GM11168 (cell line): Measurements from ENCODE around the gene FAM98B.

Experiments used
- in situ Hi-C: fragments of 300-500 bp; cut with MboI; formaldehyde crosslinking; loops from one replicate; pipeline ENCODE4 v1.12.0; 2022; ENCODE audit warnings: low sequenced_read_pairs; ENCODE audit not compliant: unreplicated experiment

FAM98B gene

DNA sequence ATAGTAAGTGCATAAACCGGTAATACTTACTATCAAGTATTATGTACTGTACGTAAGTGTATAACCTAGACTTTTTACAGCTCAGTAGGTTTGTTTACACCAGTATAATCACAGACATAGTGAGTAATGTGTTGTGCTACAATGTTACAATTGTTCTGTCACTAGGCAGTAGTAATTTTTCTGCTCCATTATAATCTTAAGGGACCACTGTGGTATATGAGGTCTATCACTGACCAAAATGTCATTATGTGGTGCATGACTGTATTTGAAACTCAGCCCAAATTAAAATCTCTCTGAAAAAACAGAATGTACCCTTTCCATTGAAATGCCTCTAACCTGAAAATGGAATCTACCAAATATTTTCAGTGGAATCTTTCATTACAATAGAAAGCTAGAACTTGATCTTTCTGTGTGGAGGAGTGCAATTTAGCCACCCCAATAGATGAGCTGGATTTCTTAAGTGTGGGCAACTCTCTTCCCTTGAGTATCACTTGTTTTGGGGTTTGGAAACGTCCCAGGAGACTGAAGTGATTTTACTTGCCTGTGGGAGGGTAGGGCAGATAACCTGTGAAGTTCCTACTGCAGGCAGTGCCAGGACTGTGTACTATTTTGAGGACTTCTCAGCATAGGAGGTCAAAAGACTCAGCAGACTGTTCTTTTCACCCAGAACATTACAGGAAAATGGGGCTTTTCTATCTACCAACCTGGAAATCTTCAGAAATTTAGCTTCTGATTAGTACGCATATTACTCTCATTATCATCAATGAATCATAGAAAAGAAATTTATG is 50.9 kb downstream of the FAM98B start:
- in situ Hi-C loops, result no loop called here

DNA sequence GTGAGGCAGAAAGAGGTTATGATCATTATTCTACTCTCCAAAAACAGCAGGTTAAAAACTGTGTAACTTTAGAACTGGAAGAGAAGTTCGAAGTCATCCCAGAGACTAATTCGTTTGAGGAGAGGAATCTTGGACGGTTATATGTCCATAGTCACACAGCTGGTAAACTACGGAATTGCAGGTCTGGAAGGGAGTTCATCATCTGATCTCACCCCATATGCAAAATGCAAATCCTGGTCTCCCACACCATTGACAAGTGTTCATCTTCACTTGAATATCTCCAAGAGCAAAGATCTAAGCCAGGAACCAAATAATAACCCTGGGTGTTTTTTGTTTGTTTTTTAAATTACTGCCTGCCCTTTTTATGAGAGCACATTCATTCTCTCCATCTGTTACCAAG is 53.1 kb downstream of the FAM98B start:
- in situ Hi-C loops, result no loop called here

DNA sequence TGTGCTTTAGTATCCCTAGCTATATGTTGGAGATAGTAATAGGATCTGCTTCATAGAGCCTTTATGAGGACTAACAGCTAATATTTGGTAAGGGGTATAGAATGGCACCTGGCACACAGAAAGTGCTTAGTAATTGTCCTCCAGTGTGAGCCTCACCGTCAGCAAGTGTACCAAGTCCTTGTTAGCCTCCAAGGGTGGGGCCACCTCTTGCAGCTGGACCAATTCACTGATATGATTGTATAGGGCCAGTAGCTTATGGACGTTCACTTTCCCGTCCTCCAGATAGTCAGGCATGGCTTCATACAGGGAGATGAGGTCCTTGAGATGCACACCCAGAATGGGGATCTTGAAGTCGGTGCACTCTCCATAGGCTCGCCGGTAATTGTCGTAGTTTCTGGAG is 53.6 kb downstream of the FAM98B start:
- in situ Hi-C loops, result no loop called here

DNA sequence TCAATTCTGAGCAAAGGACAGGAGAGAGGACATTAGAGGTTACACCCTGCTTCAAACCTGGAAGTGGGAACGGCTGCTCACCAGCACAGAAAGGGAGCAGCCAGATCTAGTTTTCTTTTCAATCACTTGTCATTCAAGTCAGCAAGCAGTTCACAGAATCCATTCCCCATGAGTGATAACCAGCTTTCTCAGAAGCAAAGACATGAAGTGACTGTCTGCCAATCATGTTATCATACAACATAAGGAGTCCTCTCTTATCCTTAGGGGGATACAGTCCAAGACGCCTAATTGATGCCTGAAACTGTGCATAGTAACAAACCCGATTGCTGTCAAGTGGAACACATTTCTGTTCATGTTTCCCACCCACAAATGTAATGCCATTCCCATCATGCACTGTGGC is 54.7 kb downstream of the FAM98B start:
- in situ Hi-C loops, result no loop called here

DNA sequence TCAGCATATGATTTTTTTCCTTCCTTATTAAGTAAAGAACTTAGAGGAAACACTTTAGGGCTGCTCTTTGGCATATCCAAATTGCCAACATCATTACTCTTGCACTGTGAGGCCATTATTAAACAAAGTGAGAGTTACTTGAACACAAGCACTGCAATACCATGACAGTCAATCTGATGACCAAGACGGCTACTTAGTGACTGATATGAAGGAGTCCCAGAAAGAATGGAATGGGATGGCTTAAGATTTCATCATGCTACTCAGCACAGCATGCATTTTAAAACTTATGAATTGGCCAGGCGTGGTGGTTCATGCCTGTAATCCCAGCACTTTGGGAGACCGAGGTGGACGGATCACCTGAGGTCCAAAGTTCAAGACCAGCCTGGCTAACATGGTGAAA is 55.2 kb downstream of the FAM98B start:
- in situ Hi-C loops, result no loop called here

DNA sequence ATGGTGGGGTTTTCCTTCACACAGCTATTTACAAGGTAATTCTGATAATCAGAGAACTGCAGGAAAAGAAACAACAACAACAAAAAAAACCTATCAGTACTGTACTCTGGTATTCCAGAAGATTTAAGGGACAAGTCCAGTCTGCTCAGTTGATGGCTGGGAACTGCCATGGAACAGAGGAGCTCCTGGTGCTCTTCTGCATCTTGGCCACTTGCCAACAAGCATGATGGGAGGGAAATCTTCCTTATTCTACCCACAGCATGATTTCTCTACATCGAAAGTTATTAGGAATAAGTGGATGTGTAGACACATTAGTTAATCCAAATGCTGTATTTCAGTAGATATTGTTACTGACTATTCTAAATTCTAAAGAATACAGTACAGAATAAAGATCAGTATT is 59.0 kb downstream of the FAM98B start:
- in situ Hi-C loops, result no loop called here

DNA sequence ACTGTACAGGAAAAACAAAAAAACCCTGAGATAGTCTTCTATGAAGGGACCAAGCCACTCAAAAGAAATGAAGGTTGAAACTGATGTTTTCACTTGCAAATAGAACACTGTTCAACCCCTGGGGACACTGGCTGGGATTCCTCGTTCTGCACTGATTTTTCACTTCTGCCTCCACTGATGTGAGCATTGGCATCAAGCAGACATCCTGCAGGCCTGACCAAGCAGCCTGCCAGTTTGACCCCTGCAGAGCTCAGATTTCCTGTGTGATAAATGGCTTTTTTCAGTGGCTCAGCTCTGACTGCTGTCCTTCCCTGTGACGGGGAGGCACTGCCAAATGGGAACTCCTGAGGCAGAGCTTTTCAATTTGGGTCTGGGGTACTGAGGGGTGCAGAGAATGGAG is 60.7 kb downstream of the FAM98B start:
- in situ Hi-C loops, result no loop called here

DNA sequence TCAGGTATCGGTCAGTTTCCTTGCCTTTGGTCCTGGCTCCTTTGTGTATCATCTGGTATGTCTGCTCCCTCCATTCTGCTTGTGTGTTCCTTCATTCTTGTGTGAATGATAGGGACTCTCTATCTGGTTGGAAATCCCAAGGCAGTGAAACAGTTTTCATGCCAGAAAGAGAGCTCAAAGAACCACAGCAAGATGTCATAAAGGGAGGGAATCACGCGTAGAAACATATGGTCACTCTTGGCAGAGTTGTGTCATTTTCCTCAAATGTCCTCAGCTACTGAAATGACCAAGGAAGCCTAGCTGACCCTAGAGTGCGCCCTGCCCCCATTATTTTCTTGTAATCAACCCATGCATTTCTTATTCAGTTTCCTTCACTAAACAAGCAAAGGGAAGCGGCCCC is 62.7 kb downstream of the FAM98B start:
- in situ Hi-C loops, result no loop called here

DNA sequence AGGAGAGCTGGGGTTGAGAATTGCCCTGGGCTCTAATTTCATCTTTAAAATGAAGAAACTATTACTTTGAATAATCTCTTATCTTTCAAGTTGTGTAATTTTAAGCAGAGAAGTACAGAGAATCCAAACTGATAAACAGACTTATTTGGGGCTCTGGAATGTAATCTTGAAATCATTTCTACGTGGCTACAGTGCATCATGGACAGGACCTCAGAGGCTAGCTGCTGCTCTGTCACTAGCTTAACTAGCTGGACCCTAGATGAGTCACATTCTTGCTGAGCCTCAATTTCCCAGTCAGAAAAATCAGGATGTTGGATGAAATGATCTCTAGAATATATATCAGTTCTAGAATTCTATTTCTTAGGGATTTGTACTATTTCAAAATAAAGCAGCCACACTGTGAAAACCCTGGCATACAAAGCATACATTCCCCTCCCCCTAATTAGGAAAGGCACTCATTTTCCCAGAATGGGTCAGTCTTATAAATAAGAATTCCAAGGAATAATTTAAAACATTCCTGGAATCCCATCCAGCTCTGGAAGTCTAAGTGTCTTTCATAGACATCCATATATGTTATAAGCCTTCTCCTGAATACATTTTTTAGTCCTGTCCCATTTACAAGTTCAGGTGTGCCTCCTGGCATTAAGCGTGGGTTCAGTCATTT is 63.5 kb downstream of the FAM98B start:
- in situ Hi-C loops, result no loop called here

DNA sequence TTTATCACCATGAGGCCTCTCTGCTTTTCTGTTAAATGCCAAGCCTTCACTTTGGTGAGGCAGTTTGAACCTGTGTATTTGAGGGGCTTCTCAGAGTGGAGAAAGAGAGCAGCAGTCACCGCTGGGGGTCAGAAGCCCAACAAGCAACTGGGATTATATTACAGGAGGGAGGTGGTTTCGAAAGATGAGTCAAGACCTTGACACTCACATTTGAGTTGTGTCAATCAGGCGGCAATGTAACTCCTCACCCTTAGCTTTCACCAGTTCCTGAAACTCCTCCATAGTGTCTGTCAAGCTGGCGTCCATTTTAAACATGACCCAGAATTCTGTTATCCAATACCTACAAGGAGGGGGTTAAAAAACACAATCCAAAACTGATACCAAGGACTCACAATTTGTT is 64.2 kb downstream of the FAM98B start:
- in situ Hi-C loops, result no loop called here

DNA sequence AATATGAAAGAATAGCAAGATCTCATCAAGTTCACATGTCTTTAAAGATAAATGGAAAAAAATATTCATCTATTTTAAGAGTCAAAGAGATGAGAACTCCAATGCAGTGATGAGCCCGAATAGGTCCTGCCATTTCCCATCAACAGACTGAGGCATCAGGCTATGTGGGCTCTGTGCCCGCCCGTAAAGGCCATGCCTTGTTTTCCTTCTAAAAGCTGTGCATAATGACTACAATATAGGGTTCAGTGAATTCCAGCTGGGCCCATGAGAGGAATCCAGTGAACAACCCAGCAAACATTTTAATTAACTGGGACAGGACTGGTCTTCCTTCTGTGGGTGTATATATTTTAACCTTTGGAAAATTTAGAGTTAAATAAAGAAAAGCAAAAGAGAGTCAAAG is 66.1 kb downstream of the FAM98B start:
- in situ Hi-C loops, result no loop called here

DNA sequence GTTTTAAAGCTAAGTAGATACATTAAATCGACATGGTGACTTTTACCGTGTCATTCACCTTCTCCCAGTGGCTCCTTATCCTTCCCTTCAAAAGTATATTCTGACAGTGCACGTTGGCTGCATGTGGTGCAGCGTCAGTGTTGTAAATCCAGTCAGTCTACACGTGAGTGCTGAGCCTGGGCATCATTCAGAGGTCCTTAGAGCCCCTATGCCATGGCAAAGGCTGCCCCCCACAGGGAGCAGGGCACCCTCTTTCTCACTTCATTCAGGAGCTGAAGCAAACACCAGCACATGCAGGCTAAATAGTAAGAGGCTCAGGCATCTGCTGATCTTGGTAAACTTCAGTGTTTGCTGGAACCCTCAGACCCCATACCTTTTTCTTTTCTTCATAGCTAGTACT is 67.4 kb downstream of the FAM98B start:
- in situ Hi-C loops, result no loop called here

DNA sequence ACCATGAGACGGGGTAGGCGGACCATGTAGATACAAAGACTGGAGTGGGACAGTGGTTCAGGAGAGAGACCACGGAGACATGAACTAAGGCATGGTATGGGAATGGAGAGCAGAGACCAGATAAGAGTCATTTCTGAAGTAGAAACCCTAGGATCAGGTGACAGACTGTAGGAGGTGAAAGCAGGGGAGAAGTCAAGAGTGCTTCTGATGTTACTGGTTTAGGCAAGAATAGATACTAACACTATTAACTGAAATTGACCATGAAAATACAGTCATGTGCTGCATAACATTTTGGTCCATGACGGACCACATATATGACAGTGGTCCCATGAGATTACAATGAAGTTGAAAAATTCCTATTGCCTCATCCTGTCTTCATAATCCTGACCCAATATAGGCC is 69.0 kb downstream of the FAM98B start:
- in situ Hi-C loops, result no loop called here

DNA sequence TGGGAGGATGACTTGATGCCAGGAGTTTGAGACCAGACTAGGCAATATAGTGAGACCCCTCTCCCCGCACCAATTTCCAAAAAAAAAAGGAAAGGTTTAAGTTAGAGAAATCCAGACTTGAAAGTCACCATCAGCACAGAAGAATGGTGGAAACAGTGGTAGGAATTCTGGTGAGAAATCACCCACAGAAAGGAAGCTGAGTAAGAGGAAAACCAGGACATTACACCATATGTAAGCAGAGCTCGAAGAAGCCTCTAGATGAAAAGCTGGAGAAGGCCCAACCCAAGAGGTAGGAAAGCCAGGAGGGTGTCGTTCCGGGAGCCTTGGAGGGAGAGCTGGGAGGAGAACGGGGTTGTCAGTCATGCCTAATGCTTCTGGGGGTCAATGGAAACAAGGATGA is 70.2 kb downstream of the FAM98B start:
- in situ Hi-C loops, result no loop called here

DNA sequence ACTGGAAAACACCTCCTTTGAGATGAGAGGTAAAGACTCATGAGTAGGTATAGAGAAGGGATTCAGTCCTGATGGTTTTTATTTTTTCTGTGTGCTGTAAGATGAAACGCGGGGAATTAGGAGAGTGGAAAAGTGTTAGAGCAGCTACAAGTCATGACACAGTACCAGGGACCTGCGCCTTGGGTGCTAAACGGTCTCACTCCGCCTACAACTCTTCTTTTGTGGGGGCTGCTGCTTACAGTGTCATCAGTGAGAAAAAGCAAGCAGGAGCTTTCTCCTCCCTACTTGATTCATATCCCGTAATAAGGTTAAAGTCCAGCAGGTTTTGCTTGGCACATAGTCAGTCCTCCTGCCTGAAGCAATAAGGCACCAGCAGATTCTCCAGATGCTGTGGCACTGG is 71.6 kb downstream of the FAM98B start:
- in situ Hi-C loops, result no loop called here

DNA sequence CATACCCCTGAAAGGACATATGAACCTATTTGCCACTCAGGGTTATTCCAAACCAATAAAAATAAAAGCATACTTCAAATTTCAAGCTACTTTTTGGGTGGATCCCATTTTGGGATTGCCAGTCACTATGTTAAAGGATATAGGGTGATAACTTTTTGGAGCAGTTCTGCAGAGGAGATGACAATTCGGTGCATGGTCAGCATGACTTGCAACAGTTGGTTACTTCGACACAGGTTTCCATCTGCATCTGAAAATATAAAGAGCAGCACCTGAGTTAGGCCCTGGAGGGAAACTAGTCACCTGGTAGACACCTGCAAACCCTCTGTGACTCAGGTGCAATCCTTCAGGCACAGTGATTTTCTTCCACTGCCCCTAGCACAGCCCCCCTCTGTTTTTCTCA is 72.2 kb downstream of the FAM98B start:
- in situ Hi-C loops, result no loop called here

DNA sequence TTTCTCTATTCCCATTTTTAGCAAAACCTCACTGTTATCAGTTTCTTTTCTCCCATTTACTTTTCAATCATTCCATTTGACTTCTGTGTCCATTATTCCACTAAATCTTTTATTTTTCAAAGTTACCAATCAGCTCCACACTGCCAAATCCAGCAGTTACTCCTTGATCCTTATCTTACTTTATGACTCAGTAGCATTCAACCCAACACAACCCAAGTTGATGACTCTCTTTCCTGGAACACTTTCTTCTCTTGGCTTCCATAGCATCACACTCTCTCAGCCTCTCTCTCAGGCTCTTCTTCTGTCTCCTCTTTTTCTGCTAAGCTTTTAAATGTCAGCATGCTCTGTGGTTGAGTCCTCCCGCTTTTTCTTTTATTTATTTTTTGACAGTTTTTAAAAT is 74.4 kb downstream of the FAM98B start:
- in situ Hi-C loops, result no loop called here

DNA sequence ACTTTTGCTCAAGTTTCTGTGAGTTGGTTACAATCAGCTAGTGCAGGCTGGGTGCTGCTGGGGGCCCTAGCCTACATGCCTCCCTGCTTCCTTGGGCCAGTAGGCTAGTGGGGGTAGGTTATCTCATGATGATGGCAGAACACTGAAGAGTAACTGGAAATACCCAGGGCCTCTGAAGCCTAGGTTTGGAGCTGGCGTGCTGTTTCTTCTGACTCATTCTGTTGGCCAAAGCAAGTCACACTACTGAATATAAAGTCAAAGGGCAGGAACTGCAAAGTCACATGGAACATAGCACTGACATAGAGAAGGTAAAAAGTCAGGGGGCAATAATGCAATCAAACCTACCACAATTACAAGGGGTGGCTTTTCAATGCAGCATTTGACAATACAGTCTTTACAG is 76.2 kb downstream of the FAM98B start:
- in situ Hi-C loops, result no loop called here

DNA sequence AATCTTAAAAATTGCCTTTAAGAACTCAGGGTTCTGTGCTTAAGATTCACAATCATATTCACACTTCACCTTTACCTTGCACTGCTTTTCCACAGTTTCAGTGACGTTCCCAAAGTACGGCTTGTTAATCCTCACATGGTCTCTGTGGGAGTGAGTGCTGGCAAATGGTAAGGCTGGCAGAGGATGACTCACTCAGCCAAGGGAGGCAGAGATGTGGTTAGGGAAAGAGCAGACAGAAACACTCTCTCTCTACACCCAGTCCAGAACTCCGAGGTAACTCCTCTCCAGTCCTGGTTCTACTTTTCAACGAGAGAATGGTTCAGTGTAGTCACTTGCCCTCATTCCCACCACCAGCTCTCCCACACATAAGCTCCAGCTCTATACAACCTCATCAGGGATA is 77.6 kb downstream of the FAM98B start:
- in situ Hi-C loops, result no loop called here

DNA sequence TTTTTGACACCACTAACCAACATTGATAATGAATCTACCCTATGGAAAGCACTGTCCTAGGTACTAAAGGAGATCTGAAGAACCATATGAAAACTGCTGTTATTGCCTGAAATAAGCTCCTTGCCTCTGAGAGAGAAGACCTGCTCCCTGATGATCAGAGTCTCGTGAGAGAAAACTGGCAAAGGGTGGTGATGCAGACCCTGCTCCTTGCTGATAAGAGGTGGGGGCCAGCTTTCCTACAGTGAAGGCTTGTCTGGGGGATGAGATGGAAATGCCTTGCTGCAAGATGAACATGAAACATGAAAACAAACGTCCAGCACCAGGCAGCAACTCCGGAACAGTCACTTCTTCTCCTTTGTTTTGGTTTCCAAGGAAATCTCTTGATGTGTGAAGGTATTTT is 78.8 kb downstream of the FAM98B start:
- in situ Hi-C loops, result no loop called here

DNA sequence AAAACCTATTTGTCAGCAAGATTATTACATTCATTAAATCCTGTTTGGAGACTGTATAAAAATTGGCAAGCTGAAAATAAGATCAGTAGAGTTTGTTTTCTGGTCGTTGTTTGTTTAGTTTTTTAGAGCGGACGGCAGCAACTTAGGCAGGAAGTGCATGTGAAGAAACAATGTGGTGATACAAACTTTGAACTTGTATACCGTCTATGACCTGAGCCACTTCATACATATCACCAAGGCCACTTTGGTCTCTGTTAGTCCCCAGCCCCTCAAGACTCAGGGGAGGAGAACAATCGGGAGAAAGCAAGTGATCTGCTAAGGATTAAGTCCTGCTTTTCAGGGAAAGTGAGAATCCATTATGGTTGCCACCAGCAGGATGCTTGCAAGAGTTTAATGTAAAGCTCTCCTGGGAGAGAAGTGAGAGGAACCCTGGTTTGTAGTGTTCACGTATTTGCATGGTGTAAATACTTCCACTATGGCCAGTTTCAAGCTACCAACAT is 79.5 kb downstream of the FAM98B start:
- in situ Hi-C loops, result no loop called here

DNA sequence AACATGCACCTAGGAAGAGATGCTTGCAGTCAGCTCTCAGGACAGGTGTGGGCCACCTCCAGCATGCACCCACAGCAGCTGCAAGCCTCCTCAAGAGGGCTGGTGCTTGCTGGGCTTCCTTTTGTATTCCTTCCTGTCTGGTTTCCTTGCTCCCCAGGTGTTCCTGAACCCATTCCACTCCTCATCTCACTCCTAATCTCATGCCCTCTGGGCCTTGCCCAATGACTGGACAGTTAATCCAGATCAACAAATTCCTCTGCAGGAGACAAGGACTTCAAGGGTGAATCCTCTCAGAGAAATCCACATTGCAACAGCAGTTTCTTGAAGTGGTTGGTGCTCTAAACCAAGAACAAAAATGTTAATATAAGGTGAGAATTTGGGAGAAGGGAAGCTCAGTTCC is 80.0 kb downstream of the FAM98B start:
- in situ Hi-C loops, result no loop called here
